Measurements from ENCODE around the gene EIF2B2. TPM values are rescaled to one million over a fixed set of nuclear protein-coding genes. Genes with fewer than 3 reads are reported as not detected.
A peak's percentile ranks its signal among the peaks of the same experiment; 100 is the strongest.

EIF2B2 gene
- total and polyA plus RNA-seq, 4 donors, result 19.6 to 45.2 (median 35.0) TPM

- no peak overlapping the region for H3K9ac ChIP-seq (ENCODE audit: insufficient read depth in 1 of 2, low read length in 2 of 2)
- no peaks in the 10 kb centered on the region for H3K27me3 ChIP-seq (ENCODE audit: control insufficient read depth in 3 of 3, insufficient read depth in 3 of 3, low read length in 2 of 3)
- H3K4me1 ChIP-seq (ENCODE audit: control insufficient read depth in 5 of 5, insufficient read depth in 5 of 5, low read length in 5 of 5), result peaks cover 0 to 17% (median 10%) of the 10 kb centered on the region in 5 donors
- DNase-seq (no peak), ATAC-seq (ENCODE audit: insufficient read depth, low FRiP score) (no peak)
- peaks cover 3 to 14% (median 12%) of the 10 kb centered on the region in 4 donors for H3K36me3 ChIP-seq (ENCODE audit: control insufficient read depth in 4 of 4, insufficient read depth in 4 of 4, low read length in 4 of 4)
- TF ChIP-seq, protein P1, sequence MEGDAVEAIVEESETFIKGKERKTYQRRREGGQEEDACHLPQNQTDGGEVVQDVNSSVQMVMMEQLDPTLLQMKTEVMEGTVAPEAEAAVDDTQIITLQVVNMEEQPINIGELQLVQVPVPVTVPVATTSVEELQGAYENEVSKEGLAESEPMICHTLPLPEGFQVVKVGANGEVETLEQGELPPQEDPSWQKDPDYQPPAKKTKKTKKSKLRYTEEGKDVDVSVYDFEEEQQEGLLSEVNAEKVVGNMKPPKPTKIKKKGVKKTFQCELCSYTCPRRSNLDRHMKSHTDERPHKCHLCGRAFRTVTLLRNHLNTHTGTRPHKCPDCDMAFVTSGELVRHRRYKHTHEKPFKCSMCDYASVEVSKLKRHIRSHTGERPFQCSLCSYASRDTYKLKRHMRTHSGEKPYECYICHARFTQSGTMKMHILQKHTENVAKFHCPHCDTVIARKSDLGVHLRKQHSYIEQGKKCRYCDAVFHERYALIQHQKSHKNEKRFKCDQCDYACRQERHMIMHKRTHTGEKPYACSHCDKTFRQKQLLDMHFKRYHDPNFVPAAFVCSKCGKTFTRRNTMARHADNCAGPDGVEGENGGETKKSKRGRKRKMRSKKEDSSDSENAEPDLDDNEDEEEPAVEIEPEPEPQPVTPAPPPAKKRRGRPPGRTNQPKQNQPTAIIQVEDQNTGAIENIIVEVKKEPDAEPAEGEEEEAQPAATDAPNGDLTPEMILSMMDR (IDR thresholded peaks at IDR 0.05; ENCODE audit: control extremely low read depth, extremely low read depth), result no peak
- H3K27ac ChIP-seq (ENCODE audit: low read depth in 1 of 2, low read length in 1 of 2), result no peak overlapping the region
- H3K9me3 ChIP-seq (ENCODE audit: control insufficient read depth in 4 of 4, insufficient read depth in 3 of 4, low read length in 3 of 4), result no peaks in the 10 kb centered on the region
- WGBS, 2 donors, result 92 to 95% methylated on average over 2 of the region's 2 CpGs
- H3K4me3 ChIP-seq, result no peak overlapping the region
Observed at GRCh38 chr14:75001261-75001660, 1.5 kb upstream of the EIF2B2 start.

GRCh38 chr14:75001899-75002298, 822 bp upstream of the EIF2B2 start:
- Histone ChIP-seq H3K27ac (ENCODE audit: low read depth in 1 of 2, low read length in 1 of 2) (peak overlapping the region; percentile 85 to 91), H3K4me3 (no peak overlapping the region), H3K9ac (ENCODE audit: insufficient read depth in 1 of 2, low read length in 2 of 2) (peak overlapping the region; percentile 34 to 76), H3K4me1 (ENCODE audit: control insufficient read depth in 5 of 5, insufficient read depth in 5 of 5, low read length in 5 of 5) (peaks cover 0 to 17% (median 10%) of the 10 kb centered on the region in 5 donors), H3K27me3 (ENCODE audit: control insufficient read depth in 3 of 3, insufficient read depth in 3 of 3, low read length in 2 of 3) (no peaks in the 10 kb centered on the region), H3K36me3 (ENCODE audit: control insufficient read depth in 4 of 4, insufficient read depth in 4 of 4, low read length in 4 of 4) (peaks cover 9 to 20% (median 18%) of the 10 kb centered on the region in 4 donors), H3K9me3 (ENCODE audit: control insufficient read depth in 4 of 4, insufficient read depth in 3 of 4, low read length in 3 of 4) (no peaks in the 10 kb centered on the region)
- ATAC-seq (ENCODE audit: insufficient read depth, low FRiP score), result no peak
- 95 to 98% methylated on average over 1 of the region's 1 CpG for WGBS, 2 donors
- TF ChIP-seq, protein P1 (IDR thresholded peaks at IDR 0.05; ENCODE audit: control extremely low read depth, extremely low read depth), result no peak
- DNase-seq, result no peak

- peak overlapping the region; percentile 87 for H3K4me3 ChIP-seq
- peak overlapping the region; percentile 2 to 79 for H3K9ac ChIP-seq (ENCODE audit: insufficient read depth in 1 of 2, low read length in 2 of 2)
- peak overlapping the region; percentile 70 to 91 for H3K27ac ChIP-seq (ENCODE audit: low read depth in 1 of 2, low read length in 1 of 2)
- H3K36me3 ChIP-seq (ENCODE audit: control insufficient read depth in 4 of 4, insufficient read depth in 4 of 4, low read length in 4 of 4), result peaks cover 9 to 36% (median 26%) of the 10 kb centered on the region in 4 donors
- WGBS, 2 donors, result 9 to 12% methylated on average over 18 of the region's 18 CpGs
- TF ChIP-seq, protein P1 (IDR thresholded peaks at IDR 0.05; ENCODE audit: control extremely low read depth, extremely low read depth), result no peak
- H3K4me1 ChIP-seq (ENCODE audit: control insufficient read depth in 5 of 5, insufficient read depth in 5 of 5, low read length in 5 of 5), result peaks cover 0 to 17% (median 10%) of the 10 kb centered on the region in 5 donors
- H3K9me3 ChIP-seq (ENCODE audit: control insufficient read depth in 4 of 4, insufficient read depth in 3 of 4, low read length in 3 of 4), result no peaks in the 10 kb centered on the region
- no peak for DNase-seq
- no peaks in the 10 kb centered on the region for H3K27me3 ChIP-seq (ENCODE audit: control insufficient read depth in 3 of 3, insufficient read depth in 3 of 3, low read length in 2 of 3)
- no peak for ATAC-seq (ENCODE audit: insufficient read depth, low FRiP score)
Observed at GRCh38 chr14:75003250-75004027, 718 bp downstream of the EIF2B2 start.

Data from lung (tissue), 12 donors.